Articular chondrocyte of knee joint (primary cell): ENCODE results near the gene GRIP2. TPM values are rescaled to one million over a fixed set of nuclear protein-coding genes. Genes with fewer than 3 reads are reported as not detected.

Experiments used
- small RNA-seq: library from RNA; depleted of rRNA; stranded (forward); fragments of <200 nt; gene quantifications from one replicate; pipeline ENCODE3, GENCODE V24; 2012
- total RNA-seq: library from RNA; depleted of rRNA; stranded (reverse); fragments of >200 nt; gene quantifications from 2 replicates; pipeline ENCODE4 v1.2.3, GENCODE V29; 2012

GRIP2 gene
- total RNA-seq: 0.65 and 1.6 TPM in 2 replicates

DNA sequence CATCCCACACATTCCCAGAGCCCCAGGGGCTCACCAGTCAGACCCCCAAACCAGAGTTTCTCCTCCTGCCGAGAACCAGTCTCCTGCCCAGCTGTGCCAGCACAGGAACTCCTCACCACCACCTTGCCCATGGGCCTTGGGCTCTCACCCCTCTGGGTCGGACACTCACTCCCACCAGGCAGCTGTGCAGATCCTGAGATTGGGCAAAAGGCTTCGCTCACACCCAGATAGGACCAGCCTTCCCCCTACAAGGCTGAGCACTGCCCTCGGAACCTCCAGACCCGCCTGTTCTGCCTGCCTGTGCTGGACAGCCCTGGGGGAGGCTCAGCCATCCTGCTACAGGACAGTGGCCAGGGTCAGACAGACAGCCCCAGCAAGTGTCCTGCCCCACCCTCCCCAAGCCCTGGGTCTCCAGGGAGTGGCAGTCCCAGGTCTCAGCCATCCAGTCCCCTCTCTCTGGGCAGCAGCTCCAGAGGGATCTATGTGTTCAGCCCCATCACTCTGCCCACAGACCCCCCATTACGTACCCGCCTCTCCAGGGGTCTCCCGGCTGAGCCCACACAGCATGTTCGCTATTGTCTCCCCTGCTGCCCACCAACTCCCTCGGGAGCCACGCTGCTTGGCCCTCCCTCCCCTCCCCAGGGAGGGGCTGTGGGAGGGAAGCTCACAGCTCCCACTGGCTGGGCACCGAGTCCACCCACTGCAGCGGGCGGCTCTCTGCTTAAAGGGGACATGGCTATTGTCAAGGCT is at the start of gene GRIP2:
GRIP2 (minus strand) TSS at position 601 of the 750 bp plus-strand sequence; CDS start at position 567, 34 bp downstream.

Small RNA genes within 50 kb of the gene (small RNA-seq; reads per million reads assigned to genes)
- gene RNU6-905P: not detected

Other genes with a start within 250 kb of the GRIP2 start
- gene SLC6A6, start 137.7 kb downstream of the GRIP2 start, total RNA-seq: 29.9 and 40.5 TPM in 2 replicates
- gene CCDC174, start 111.4 kb upstream of the GRIP2 start, total RNA-seq: 17.4 and 22.7 TPM in 2 replicates
- gene C3orf20, start 134.8 kb upstream of the GRIP2 start, total RNA-seq: 0.13 and 0.22 TPM in 2 replicates